Stimulated activated CD8-positive, alpha-beta memory T cell treated with anti-CD3 and anti-CD28 coated beads, Interleukin-15, amount 100 ng/mL, for 24 hours (primary cell): ENCODE measurements around the gene CSNK1G2.

Experiments
- DNase-seq: peaks from one replicate; pipeline ENCODE4 v3.0.0-alpha.2; 2020; ENCODE audit warnings: low read depth

Gene CSNK1G2

DNA sequence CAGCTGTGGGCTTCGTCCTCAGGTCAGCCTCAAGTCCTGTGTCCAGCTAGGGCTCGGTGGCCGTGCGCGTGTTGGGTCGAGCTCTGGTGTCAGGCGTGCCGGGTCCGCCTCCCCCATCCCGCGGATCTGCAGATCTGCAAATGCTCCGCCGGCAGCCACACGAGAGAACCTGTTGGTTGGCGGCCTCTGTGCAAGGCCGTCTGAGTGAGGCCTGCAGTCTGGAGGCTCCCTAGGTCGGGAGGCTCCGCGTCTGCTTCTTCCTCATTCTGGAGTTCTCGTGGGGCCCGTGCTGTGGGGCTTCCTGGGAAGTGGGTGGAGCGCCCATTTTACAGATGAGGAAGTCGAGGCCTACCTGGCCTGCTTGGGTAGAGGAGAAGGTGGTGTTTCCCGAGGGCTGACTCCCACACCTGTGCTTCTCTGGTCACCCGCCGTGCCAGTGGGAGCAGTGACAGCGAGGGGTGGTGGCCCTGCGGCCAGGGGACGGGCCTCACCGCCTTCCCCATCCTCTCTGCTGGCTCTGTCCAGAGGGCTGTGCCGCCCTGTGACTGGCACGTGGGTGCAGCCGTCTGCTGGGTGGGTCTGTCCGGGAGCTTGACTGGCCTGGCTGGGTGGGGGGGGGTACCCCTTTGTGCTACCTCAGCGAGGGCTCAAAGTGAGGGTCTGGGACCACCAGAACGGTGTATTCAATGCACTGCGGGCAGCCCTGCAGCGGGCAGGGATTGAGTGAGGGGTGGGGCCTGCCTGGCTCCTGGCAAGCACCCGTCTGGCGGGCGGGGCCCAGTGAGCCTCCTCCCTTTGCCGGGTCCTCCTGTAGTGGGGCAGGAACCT lies 3.3 kb downstream of the CSNK1G2 start:
- no peak for DNase-seq

DNA sequence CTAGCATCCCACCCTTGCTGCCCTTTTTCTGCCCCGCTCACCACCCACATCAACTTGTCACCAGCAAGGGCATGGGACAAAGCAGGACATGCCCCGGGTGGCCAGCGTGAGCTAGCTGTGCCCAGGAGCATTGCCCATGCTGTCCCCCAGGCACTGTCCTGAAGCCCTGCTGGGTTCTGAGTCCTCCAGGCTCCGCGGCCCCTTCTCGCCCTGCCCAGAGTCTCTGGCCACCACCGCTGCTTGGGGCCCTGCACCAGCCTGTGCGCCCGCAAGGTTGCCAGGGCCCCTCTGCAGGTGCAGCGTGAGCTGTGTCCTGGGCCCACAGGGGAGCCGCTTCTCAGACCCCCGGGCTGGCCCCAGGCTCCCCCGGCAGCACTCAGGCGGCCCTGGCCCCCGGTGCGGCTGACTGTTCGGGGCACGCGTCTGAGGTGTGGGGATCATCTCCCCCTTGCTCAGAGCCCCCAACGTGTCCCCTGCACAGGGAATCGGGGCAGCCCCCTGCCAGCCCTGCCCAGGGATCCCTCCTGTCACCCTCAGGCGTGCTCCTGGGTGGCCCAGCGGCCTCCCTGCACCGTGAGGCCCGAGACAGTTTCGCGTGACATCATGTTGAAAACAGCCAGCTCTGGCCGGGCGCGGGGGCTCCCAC lies 4.1 kb downstream of the CSNK1G2 start:
- no peak for DNase-seq

DNA sequence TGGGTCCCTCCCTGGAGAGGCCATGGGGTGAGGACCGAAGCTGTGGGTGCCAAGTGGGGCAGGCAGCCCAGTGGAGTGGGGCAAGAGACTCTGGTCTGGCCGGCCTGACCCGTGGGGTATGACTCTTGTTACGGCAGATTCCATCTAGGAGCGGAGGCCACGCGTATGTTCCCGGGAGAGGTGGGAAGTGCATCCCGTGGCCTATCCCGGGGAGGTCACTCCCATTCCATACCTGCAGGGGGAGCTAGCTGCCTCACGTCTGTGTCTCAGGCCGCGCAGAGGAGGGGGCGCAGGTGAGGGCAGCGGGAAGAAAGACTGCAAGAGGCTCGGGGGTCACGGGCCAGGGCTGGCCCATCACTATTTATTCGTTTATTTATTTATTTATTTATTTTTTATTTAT lies 4.9 kb downstream of the CSNK1G2 start:
- no peak for DNase-seq

DNA sequence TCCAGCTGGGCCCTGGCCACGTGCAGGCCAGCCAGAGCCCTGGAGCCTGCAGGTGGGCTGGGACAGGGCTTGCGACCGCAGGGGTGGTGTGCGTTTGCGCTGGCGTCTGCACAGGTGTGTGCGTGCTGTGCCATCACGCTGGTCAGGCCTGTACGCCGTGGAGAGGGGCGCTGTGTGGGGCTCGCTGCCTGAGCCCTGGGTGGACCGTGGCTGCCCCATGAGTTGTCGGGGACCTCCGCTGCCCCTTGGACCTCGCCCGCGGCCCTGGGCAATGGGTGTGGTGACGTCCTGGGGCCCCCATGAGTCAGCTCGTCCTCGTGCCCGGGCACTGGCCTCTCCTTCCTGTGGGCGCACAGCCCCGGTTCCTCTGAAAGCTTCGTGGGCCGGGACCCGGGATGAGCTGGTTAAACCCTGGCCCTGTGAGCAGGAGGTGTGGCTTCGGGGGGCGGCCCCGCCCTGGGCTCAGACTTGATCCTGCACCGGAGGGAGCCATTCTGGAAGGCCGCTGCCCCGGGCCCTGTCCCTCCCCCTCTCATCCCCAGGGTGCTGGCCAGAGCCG lies 6.8 kb downstream of the CSNK1G2 start:
- DNase-seq, result no peak

DNA sequence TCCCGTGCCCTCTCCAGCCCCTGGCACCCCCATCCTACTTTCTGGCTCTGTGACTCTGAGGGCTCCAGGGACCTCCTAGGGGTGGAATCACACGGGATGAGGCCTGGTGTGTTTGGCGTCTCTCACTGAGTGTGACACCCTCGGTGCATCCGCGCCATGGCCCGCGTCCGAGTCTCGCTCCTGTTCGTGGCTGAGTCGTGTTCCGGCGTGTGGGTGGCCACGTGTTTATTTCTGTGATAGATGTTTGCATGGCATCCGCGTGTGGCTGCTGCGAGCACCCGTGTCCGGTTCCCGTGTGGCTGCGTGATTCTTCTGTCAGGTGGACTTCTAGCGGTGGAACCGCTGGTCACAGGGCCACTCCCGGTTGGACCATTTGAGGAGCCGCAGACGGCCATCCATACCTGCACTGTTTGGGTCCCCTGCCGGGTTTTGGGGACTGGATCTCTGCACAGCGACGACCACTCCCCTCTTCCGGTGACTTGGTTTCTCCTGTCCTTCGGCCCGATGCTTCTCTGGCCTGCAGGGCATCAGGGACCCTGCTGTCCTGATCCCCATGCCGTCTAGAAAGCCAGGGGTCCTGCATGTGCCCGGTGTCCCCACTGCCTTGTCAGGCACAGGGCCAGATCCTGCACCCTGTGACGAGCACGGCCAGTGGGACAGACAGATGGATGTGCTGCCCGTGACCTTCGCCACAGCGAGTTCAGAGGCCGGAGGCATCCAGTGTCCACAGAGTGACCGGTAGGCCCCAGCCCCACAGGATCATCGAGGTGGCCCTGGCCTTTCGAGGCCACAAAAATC lies 8.5 kb downstream of the CSNK1G2 start:
- DNase-seq, result no peak

DNA sequence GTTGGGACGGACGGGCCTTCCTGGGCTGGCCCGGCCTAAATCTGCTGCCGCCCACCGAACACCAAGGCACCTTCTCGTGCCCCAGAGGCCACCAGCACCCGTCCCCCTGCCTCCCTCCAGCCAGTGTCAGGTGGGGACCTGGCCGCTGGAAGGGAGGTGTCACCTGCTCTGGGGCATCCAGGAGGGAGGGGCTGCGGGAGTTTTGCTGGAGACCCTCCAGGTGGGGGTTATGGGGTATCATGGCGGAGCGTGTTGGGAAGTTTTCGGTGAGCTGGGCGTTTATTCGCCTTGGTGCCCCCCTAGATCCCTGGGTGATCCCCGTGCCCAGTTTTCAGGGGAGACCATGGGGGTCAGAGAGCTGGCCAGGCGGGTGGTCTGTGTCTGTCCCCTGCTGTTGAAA lies 9.7 kb downstream of the CSNK1G2 start:
- no peak for DNase-seq

DNA sequence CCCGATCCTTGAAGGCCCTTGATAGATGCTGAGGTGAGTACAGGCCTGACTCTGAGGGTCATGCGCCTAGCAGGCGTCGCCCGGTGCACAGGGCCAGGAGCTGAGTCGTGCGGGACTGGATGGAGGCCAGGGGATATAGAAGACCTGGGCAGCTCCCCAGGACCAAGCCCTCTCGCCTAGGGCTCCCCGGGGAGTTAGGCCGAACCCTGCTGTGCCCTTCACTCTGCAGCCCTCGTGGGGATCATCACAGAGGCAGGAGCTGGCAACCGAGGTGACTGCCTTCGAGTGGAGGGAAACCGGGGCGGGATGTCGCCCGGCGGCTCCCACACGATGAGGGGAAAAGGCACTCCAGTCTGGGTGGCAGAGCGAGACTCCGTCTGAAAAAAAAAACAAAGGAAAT lies 11.7 kb downstream of the CSNK1G2 start:
- no peak for DNase-seq

DNA sequence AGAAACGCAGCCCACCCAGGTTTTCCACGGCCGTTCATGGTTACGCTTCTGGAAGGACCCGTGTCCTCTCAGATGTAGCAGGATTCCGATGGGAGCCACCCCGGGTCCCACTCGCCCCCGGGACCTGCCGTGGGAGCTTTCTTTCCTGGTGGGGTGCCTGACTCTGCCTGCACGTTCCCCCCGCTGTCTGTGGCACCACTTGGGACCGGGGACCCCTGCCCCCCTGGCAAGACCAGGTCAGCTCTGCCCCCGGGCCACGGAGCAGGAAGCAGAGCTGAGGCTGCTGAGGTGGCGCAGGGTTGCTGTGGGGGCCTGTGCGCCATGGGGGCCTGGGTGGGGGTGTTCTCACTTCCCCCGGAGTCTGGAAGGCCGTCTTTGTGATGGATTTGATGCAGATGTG lies 12.1 kb downstream of the CSNK1G2 start:
- DNase-seq, result no peak

DNA sequence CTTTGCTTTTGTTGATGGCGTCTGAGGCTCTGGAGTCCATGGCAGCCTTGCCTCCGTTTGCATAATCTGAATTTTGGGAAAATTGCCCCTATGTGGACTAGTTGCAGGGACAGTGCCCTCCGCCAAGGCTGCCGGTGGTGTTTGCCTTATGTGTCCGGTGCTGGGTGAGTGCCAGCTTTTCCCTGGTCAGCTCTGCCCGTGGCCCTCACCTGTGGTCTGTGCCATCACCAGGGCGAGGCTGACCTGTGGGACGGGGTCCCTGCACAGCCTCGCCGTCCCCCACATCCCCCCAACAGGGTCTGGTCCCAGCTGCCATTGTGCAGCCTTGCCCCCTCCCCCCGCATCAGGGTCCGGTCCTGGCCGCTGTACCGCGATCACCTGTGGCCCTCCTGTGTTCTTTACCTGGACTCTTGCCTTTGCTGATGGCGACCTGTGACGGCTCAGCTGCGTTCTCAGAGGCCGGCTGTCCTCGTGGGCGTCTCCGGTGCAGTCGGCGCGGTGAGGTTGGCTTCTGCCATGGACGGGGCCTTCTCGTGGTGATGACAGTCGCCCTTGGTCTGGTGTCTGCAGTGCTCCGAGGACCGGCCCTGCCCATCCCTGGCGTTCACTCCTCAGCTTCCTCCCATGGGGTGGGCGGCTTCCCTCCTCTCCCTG lies 12.6 kb downstream of the CSNK1G2 start:
- no peak for DNase-seq

DNA sequence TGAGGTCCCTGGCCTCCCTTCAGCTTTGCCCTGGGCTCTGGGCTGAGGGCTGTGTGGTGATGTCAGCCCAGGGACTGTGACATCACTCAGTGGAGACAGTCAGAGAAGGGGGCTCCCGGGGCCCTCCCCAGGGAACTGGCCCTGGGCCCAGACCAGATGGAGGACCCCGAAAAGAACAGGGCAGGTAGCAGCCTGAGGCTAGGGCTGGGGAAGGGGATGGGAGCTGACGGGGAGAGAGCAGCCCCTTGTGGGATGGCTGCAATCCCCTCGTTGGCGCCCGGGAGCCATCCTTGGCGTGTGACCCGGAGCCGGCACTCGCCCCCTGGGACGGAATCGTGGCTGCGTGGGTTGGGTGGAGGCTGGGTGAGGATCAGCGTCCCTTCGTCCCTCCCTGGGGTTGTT lies 13.6 kb downstream of the CSNK1G2 start:
- DNase-seq, result no peak

DNA sequence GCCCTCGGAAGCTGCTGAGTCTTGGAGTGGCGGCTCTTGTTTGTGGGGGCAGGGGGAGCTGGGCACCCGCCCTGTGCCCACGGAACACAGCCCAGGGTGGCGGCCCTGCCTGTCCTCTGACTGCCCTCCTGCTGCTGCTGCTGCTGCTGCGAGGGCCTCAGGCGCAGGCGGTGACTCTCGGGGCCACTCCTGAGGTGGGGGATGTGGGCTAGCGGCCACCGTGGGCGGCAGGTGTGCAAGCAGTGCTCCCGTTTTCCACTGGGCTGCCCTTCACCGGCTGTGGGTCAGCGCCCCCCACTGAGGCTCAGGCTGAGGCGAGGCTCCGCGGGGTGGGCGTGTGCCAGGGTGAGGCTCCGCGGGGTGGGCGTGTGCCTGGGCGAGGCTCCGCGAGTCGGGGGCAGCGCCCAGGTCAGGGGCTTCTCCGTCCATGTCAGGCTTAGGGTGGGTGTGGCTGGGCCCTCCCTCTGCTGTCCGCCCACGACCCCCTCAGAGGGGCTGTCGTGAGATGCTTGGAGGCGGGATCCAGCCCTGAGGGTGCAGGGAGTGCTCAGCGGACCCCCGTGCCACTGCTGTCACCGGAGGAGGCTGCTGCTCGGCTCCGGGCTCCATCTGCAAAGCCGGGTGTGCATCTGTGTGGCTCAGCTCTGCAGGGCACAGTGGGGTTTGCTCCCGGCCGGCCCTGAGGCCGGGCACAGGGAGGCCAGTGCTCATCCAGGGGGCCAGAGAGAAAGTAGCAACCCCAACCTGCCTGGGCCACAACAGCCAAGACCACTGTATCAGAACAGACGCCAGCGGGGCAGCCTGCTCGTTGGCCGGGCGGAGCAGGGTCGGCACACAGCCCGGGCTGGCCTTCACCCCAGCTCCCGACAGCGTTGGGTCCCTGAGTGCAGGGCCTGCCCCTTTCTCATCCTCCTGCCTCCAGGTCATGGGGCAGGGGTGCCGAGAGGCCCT lies 14.5 kb downstream of the CSNK1G2 start:
- no peak for DNase-seq

DNA sequence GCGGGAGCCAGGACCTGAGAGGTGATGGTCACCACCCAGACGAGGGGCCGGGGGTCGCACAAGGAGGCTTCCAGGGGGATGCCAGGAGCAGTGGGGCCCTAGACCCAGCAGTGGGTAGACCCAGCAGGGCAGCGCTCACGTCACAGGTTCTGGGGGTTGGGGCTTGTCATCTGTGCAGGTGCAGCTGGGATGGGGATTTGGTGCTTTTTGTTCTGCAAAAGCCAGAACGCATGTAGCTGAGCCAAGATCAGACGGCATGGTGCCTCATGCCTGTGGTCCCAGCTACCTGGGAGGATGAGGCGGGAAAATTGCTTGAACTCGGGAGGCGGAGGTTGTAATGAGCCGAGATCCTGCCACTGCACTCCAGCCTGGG lies 15.1 kb downstream of the CSNK1G2 start:
- DNase-seq, result no peak

DNA sequence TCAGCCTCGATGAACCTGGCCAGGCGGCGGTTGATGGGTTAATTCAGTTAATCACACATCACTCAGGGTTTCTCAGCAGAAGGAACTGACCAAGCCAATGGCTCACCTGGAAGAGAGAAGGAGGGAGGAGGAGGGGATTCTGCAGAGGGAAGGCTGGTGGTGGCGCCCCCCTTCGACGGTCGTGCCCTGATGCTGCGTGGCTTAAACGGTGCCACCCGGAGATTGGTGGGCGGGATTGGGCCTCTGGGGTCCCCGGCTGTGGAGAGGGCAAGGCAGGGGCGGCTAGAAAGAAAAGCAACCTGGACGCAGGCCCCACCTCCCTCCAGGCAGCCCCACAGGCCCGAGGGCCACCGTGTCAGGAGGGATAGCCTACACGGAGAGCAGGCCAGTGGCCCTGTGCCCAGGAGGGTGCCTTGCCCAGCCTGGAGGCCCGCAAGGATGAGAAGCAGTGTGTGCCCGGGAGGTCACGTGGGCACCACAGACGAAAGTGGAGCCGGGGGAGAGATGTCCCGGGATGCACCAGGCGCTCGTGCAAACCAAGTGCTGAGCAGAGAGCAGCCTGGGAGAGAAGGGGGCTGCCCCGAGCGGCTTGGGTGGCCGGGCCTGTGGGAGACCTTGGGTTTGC lies 16.0 kb downstream of the CSNK1G2 start:
- no peak for DNase-seq

DNA sequence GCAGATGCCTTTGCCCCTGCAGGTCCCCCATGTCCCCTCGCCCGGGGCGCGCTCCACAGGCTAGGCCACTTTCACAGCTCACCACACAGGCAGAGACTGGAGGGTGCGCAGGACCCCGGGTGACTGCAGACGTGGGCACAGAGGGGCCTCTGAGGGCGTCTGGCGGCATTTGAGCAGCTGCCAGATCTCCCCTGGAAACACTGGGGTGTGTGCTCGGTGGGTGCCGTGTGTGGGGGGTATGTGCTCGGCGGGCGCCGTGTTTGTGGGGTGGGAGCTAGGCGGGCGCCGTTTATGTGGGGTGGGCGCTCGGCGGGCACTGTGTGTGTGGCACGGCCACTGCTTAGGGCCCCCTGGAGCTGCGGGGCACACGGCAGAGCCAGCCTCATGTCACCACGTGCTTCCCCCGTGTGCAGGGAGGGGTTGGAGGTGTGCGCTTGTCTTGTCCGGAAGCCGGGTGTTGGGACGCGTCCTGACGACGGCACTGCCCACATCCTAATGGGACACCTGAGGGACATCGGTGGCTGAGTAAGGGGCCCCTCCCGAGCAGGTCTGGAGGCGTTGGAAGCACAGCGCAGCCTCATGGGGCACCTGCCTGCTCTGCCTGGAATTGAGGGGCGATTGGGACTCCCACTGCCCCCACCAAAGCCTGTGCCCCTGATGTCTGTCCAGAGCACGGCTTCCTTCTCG lies 16.7 kb downstream of the CSNK1G2 start:
- DNase-seq, result no peak

DNA sequence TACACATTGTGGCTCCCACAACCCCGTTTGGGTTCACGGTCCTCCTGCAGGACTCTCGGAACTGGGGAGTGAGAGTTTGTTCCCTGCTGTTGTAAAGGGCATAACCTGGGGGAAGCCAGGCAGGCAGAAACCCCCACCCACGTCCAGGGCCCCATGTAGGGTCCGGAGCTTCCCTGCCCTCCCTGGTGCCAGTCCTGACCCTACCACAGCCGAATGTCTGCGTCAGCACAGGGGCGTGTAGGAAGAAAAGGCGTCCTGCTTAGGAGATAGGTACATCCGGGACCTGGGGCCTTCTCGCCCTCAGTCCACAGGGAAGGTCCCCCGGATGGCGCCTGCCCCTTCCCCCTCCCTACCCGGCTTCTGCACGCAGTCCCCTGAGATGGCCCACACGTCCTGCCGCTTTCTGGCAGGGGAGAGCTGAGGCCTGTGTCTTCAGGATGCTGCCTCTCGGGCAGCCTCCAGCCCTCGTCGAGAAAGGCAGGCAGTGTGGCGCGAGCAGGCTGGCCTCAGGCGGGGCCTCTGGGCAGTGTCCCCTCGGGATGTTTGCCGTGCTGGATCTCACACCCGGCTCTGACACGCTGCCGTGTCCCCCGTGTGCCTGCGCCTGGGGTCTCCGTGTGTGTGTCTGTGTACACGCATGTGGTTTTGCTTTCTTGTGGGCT lies 19.1 kb downstream of the CSNK1G2 start:
- DNase-seq, result no peak

DNA sequence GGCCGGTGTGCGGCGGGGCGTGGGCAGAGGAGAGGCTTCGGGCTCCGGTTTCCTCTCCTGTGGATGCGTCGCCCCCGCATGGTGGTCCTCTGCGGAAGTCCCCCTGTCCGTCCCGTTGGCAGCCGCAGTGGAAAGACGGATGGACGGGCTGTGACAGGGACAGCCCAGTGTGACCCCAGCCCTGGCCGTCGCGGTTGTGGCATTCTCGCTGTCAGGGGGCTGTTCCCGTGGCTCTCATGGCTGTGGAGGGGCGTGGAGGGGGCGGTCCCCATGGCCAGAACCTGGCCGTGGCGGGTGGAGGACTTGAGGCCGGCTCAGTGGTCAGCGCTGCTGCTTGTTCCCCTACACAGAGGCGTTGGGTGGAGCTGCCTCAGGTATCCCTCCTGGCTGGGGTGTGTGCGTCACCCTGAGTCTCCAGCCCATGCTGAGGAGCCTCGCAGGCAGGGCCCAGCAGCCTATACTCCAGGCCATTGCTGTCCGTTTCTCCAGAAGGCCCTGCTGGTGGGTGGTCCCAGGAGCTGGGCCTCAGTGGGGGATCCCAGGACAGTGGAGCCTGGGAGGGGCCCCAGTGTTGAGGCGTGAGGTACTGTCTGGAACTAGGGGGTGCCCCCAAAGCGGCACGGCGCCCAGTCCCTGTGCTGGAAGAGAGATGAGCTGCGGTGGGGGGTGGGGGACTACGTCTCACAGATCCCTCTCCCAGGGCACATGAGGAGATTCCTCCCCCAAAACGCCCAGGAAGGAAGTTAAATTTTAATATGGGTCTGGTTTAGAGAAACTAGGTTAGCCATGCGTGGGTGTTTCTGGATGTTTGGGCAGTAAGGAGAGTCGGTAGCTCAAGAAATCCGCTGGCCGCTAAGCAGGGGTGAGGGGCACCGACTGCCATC lies 20.3 kb downstream of the CSNK1G2 start:
- no peak for DNase-seq

DNA sequence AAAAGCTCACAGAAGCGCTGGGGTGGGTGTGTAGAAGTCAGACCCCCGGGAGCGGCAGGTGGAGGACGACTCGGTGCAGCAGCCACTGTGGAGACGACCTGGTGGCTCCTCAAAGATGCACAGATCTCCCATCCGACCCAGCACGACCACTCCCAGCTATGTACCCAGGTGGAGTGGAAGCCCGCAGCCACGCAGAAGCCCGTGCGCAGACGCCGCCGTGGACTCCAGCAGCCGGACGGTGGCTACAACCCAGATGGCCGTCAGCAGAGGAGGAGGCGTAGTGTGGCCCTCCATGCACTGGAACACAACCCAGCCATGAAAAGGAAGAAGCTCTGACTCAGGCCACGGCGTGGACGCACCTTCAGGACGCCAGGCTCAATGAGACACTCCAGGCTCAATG lies 21.7 kb downstream of the CSNK1G2 start:
- DNase-seq, result no peak

DNA sequence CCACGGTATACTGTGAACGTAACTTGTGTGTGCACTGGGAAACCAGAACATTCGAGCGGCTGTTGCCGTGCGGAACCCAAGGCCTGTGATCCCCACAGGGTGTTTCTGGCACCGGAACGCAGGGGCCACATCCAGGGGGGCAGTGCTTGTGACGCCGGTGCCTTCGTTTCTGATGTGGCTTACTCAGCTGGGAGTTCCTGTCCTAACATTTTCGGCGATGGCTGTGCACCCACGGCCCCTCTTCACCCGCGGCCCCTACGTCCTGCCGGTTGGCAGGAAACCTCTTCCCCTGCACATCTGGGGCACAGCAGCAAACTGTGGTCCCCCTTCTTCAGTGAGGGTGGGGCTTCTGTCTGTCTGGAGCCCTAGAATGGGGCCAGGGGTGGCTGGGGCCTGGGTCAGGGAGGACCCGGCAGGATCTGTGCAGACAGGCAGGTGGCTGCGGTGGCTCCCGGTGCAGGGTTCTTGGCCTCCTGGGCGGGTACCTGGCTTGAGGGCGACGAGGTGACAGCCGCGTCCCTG lies 26.2 kb downstream of the CSNK1G2 start:
- DNase-seq, result no peak
